PC-3 (cell line): ENCODE data around the gene BMPER. TPM values are rescaled to one million over a fixed set of nuclear protein-coding genes. Genes with fewer than 3 reads are reported as not detected.

Source experiments
- ATAC-seq: fragments of 200-7000 bp; cut with Tn5 transposase; 2 replicates; pipeline ENCODE4 v1.9.1; 2020; ENCODE audit warnings: mild to moderate bottlenecking, moderate library complexity
- BruUV-seq: library from RNA; stranded (reverse); fragments of 400-500 nt; replicated peaks from 2 replicates; lab custom pipeline; 2021; lab: Mats Ljungman, UMichigan
- CTCF ChIA-PET: fragments of 300-600 bp; sonication (Branson Sonifier 250); formaldehyde crosslinking; loops from one replicate; lab custom pipeline; 2022; ENCODE audit warnings: antibody characterized with exemption; lab: Charles Lee
- POLR2A ChIA-PET: fragments of 300-600 bp; sonication (Branson Sonifier 250); formaldehyde crosslinking; loops from one replicate; lab custom pipeline; 2022; ENCODE audit warnings: antibody characterized with exemption; ENCODE audit not compliant: unreplicated experiment; lab: Charles Lee
- DNase-seq: peaks from one replicate; pipeline ENCODE4 v3.0.0-alpha.2; 2015
- H2AFZ ChIP-seq: fragments of 300-600 bp; sonication (generic); 2 replicates; pipeline ENCODE4 v1.6.0; 2016; ENCODE audit warnings: antibody characterized with exemption, low read length
- H3F3A ChIP-seq: fragments of 300-600 bp; sonication (generic); one replicate; pipeline ENCODE4 v1.6.0; 2017; ENCODE audit warnings: antibody characterized with exemption, low read length, control low read depth, mild to moderate bottlenecking; ENCODE audit not compliant: unreplicated experiment
- H3K27ac ChIP-seq: fragments of 300-600 bp; sonication (generic); 2 replicates; pipeline ENCODE4 v1.5.1; 2016; ENCODE audit warnings: mild to moderate bottlenecking, low read length
- H3K27me3 ChIP-seq: fragments of 300-600 bp; sonication (generic); 2 replicates; pipeline ENCODE4 v1.6.1; 2016; ENCODE audit warnings: low read length, mixed read lengths
- H3K36me3 ChIP-seq: fragments of 300-600 bp; sonication (generic); 2 replicates; pipeline ENCODE4 v1.6.1; 2016; ENCODE audit warnings: low read depth, mixed run types, low read length, mixed read lengths
- H3K4me1 ChIP-seq: fragments of 300-600 bp; sonication (generic); 2 replicates; pipeline ENCODE4 v1.5.1; 2016; ENCODE audit warnings: low read length; ENCODE audit not compliant: insufficient read depth
- H3K4me2 ChIP-seq: fragments of 300-600 bp; sonication (generic); 2 replicates; pipeline ENCODE4 v1.6.0; 2016; ENCODE audit warnings: low read length
- H3K4me3 ChIP-seq: fragments of 300-600 bp; sonication (generic); 2 replicates; pipeline ENCODE4 v1.5.1; 2016; ENCODE audit warnings: mild to moderate bottlenecking, low read length, mixed read lengths
- H3K79me2 ChIP-seq: fragments of 300-600 bp; sonication (generic); 2 replicates; pipeline ENCODE4 v1.6.1; 2017; ENCODE audit warnings: low read length, mixed read lengths
- H3K9ac ChIP-seq: fragments of 300-600 bp; sonication (generic); 2 replicates; pipeline ENCODE4 v1.6.0; 2016; ENCODE audit warnings: mild to moderate bottlenecking, low read length
- H3K9me2 ChIP-seq: fragments of 300-600 bp; sonication (generic); replicated peaks from 2 replicates; pipeline ENCODE4 v1.6.1; 2016; ENCODE audit warnings: mixed run types, low read length, mixed read lengths
- H3K9me3 ChIP-seq: fragments of 300-600 bp; sonication (generic); 2 replicates; pipeline ENCODE4 v1.6.1; 2016; ENCODE audit warnings: low read length, mixed read lengths
- H4K20me1 ChIP-seq: fragments of 300-600 bp; sonication (generic); 2 replicates; pipeline ENCODE4 v1.6.1; 2016; ENCODE audit warnings: low read length, mixed read lengths
- EZH2 ChIP-seq: fragments of 300-600 bp; sonication (generic); IDR thresholded peaks from one replicate; pipeline ENCODE4 v1.6.1; 2017; ENCODE audit warnings: antibody characterized with exemption, mild to moderate bottlenecking, low read length; ENCODE audit not compliant: unreplicated experiment
- EZH2phosphoT487 ChIP-seq: fragments of 300-600 bp; sonication (generic); IDR thresholded peaks from 2 replicates; pipeline ENCODE4 v1.6.1; 2018; ENCODE audit warnings: mild to moderate bottlenecking, antibody characterized with exemption, low read length, borderline replicate concordance
- intact Hi-C: fragments of 100-400 bp; cut with micrococcal nuclease; formaldehyde crosslinking; loops from 2 replicates; pipeline ENCODE4 v1.9.0; 2023
- total RNA-seq: library from RNA; depleted of rRNA; stranded (reverse); fragments of >200 nt; gene quantifications from 2 replicates; pipeline ENCODE4 v1.2.3, GENCODE V29; 2014
- TF ChIP-seq, protein P1 (sequence below): fragments of 300-600 bp; sonication (generic); conservative IDR thresholded peaks from 2 replicates; pipeline ENCODE4 v1.5.1; 2017; ENCODE audit warnings: antibody characterized with exemption, low read depth, mild to moderate bottlenecking, low read length

Gene BMPER
- total RNA-seq, 1 experiment from 2014 or later, result 0.11 TPM

DNA sequence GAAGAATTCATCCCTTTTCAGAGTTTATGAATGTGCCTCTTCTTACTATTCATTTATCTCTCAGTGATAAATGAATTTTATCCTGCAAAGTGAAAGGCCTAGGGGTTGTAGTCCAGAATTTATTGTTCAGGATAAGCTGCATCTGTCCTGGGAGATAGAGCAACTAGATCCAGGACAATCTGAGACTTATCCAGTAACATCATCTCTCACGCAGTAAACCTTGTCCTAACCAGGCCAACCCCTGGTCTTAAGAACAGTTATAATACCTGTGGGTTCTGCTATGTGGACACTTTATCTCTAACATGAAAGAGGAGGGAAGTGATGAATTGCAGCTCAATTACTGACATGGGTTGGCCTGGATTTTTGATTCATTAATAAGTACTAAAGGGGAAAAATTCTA, 287.6 kb downstream of the BMPER start:
- no peaks in the 10 kb centered on the region for H3K9me3 ChIP-seq
- H3K4me3 ChIP-seq, result no peak overlapping the region
- H3K4me1 ChIP-seq, result no peaks in the 10 kb centered on the region
- ChIA-PET POLR2A (no interaction called here), CTCF (no interaction called here)
- H3K9me2 ChIP-seq, result no peaks in the 10 kb centered on the region
- intact Hi-C loops, result no loop called here
- DNase-seq (no peak), ATAC-seq (no peak)
- TF ChIP-seq EZH2phosphoT487 (no peak), EZH2 (no peak)
- TF ChIP-seq, protein P1, sequence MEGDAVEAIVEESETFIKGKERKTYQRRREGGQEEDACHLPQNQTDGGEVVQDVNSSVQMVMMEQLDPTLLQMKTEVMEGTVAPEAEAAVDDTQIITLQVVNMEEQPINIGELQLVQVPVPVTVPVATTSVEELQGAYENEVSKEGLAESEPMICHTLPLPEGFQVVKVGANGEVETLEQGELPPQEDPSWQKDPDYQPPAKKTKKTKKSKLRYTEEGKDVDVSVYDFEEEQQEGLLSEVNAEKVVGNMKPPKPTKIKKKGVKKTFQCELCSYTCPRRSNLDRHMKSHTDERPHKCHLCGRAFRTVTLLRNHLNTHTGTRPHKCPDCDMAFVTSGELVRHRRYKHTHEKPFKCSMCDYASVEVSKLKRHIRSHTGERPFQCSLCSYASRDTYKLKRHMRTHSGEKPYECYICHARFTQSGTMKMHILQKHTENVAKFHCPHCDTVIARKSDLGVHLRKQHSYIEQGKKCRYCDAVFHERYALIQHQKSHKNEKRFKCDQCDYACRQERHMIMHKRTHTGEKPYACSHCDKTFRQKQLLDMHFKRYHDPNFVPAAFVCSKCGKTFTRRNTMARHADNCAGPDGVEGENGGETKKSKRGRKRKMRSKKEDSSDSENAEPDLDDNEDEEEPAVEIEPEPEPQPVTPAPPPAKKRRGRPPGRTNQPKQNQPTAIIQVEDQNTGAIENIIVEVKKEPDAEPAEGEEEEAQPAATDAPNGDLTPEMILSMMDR, result no peak
- H2AFZ ChIP-seq, result no peak overlapping the region
- no peaks in the 10 kb centered on the region for H3K36me3 ChIP-seq
- BruUV-seq, result no TSS peak
- no peak overlapping the region for H3K9ac ChIP-seq
- H3K27me3 ChIP-seq, result no peaks in the 10 kb centered on the region
- no peaks in the 10 kb centered on the region for H4K20me1 ChIP-seq
- no peaks in the 10 kb centered on the region for H3F3A ChIP-seq
- H3K79me2 ChIP-seq, result no peaks in the 10 kb centered on the region
- no peak overlapping the region for H3K27ac ChIP-seq
- H3K4me2 ChIP-seq, result no peak overlapping the region

DNA sequence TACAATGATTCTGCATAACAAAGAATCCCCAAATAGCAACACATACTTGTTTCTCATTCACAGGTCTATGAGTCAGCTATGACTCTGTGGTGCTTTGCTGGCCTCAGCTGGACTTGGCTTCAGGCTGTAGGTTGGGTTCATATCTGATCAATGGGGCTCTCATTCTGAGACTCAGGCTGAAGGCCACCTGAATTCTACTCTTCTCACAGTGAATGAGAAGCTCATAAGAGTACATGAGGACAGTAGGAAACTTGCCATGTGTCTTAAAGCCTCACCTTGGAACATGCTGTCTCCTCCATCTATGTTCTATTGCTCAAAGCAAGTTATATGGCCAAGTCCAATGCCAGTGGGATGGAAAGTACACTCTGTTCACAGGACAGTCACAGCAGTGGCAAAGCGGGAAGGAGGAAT, 292.9 kb downstream of the BMPER start:
- no peaks in the 10 kb centered on the region for H3K79me2 ChIP-seq
- H3K4me3 ChIP-seq, result no peak overlapping the region
- no peaks in the 10 kb centered on the region for H3K9me3 ChIP-seq
- no peaks in the 10 kb centered on the region for H3F3A ChIP-seq
- H3K27ac ChIP-seq, result no peak overlapping the region
- no TSS peak for BruUV-seq
- no peaks in the 10 kb centered on the region for H3K4me1 ChIP-seq
- ATAC-seq (no peak), DNase-seq (no peak)
- no peak overlapping the region for H2AFZ ChIP-seq
- no peaks in the 10 kb centered on the region for H3K9me2 ChIP-seq
- ChIA-PET CTCF (no interaction called here), POLR2A (no interaction called here)
- H3K36me3 ChIP-seq, result no peaks in the 10 kb centered on the region
- no peaks in the 10 kb centered on the region for H3K27me3 ChIP-seq
- TF ChIP-seq EZH2 (no peak), EZH2phosphoT487 (no peak)
- TF ChIP-seq, protein P1, result no peak
- no peaks in the 10 kb centered on the region for H4K20me1 ChIP-seq
- H3K9ac ChIP-seq, result no peak overlapping the region
- no peak overlapping the region for H3K4me2 ChIP-seq
- intact Hi-C loops, result no loop called here
